ENCODE measurements around the gene FSTL5. TPM values are rescaled to one million over a fixed set of nuclear protein-coding genes. Genes with fewer than 3 reads are reported as not detected.

Gene FSTL5
- total RNA-seq, 1 experiment from 2014 or later = not detected

GRCh38 chr4:161554372-161554990 lies 609.3 kb downstream of the FSTL5 start:
- peak overlapping the region; percentile 32 for H3K9ac ChIP-seq (ENCODE audit: low read length)
- no TSS peak for BruUV-seq (replicated peaks)
- no peaks in the 10 kb centered on the region for H3K9me2 ChIP-seq (ENCODE audit: insufficient read depth)
- peak overlapping the region; percentile 38; the same call in 1 of the 2 replicates for H3K27ac ChIP-seq (ENCODE audit: low read depth, low read length)
- H2AFZ ChIP-seq (ENCODE audit: low read depth, low read length, poor library complexity, severe bottlenecking) = peak overlapping the region; percentile 95
- intact Hi-C loops (cut with micrococcal nuclease) = loop anchor here (10.0 kb wide), 1 partner anchor 910 kb away; no protein-coding TSS in a partner anchor
- H3K4me2 ChIP-seq (ENCODE audit: low read length) = peak overlapping the region; percentile 72
- no peak for DNase-seq (ENCODE audit: low read depth, low spot score)
- H3K4me3 ChIP-seq (replicated peaks in 1 of 2; ENCODE audit: low read depth in 1 of 2, low read length in 2 of 2) = peak overlapping the region; percentile 4 to 37; a peak in 3 of 4 replicates
- no peaks in the 10 kb centered on the region for H4K20me1 ChIP-seq (ENCODE audit: insufficient read depth)
- peak; percentile 60 for ATAC-seq
- RAD21 ChIA-PET (ENCODE audit: low non-redundant PET in 1 of 2, low total read pairs in 2 of 2, uncharacterized antibody in 2 of 2, unreplicated experiment in 2 of 2) = no interaction called here
- no peaks in the 10 kb centered on the region for H3K79me2 ChIP-seq (ENCODE audit: insufficient read depth, low read length)
- no peaks in the 10 kb centered on the region for H3K36me3 ChIP-seq (ENCODE audit: control insufficient read depth in 1 of 2, insufficient read depth in 2 of 2, low read length in 2 of 2)
- CTCF ChIA-PET = no interaction called here
- TF ChIP-seq ZNF274 (IDR thresholded peaks at IDR 0.05; ENCODE audit: low read depth, low read length) (no peak), YY1 (IDR thresholded peaks at IDR 0.05; ENCODE audit: extremely low read depth, insufficient replicate concordance, low read depth, low read length) (no peak), POLR2AphosphoS5 (IDR thresholded peaks at IDR 0.05; ENCODE audit: low read depth, low read length) (no peak), FOSL1 (IDR thresholded peaks at IDR 0.05; ENCODE audit: low read depth) (peak; percentile 17; the same call in 1 of the 2 replicates), ZBTB33 (IDR thresholded peaks at IDR 0.05; ENCODE audit: extremely low read depth, insufficient replicate concordance, low read length) (no peak), RAD21 (IDR thresholded peaks at IDR 0.05; ENCODE audit: low read depth) (no peak)
- TF ChIP-seq, protein P1, sequence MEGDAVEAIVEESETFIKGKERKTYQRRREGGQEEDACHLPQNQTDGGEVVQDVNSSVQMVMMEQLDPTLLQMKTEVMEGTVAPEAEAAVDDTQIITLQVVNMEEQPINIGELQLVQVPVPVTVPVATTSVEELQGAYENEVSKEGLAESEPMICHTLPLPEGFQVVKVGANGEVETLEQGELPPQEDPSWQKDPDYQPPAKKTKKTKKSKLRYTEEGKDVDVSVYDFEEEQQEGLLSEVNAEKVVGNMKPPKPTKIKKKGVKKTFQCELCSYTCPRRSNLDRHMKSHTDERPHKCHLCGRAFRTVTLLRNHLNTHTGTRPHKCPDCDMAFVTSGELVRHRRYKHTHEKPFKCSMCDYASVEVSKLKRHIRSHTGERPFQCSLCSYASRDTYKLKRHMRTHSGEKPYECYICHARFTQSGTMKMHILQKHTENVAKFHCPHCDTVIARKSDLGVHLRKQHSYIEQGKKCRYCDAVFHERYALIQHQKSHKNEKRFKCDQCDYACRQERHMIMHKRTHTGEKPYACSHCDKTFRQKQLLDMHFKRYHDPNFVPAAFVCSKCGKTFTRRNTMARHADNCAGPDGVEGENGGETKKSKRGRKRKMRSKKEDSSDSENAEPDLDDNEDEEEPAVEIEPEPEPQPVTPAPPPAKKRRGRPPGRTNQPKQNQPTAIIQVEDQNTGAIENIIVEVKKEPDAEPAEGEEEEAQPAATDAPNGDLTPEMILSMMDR (IDR thresholded peaks at IDR 0.05 in 2 of 3, conservative IDR thresholded peaks at IDR 0.05 in 1 of 3; ENCODE audit: borderline replicate concordance in 1 of 3, insufficient read depth in 1 of 3, low read depth in 2 of 3, low read length in 2 of 3) = no peak
- H3K9me3 ChIP-seq (ENCODE audit: control insufficient read depth in 1 of 2, insufficient read depth in 1 of 2, low read depth in 1 of 2, low read length in 2 of 2) = no peaks in the 10 kb centered on the region
- POLR2A ChIA-PET = no interaction called here
- H3K27me3 ChIP-seq (ENCODE audit: insufficient read depth, low read length) = no peaks in the 10 kb centered on the region
- H3K4me1 ChIP-seq (ENCODE audit: control insufficient read depth in 1 of 2, insufficient read depth in 2 of 2, low read length in 2 of 2) = peaks cover 12 to 21% of the 10 kb centered on the region in 2 experiments; a peak in 3 of 4 replicates
